VCaP (cell line): ENCODE data around the gene LRRFIP1.

Experiments used
- H3K27ac ChIP-seq: fragments of 450-650 bp; 2 replicates; pipeline ENCODE4 v1.5.1; 2017
- TF ChIP-seq, protein P1 (sequence below): fragments of 450-650 bp; conservative IDR thresholded peaks from 2 replicates; pipeline ENCODE4 v1.5.1; 2017; ENCODE audit warnings: mild to moderate bottlenecking, moderate library complexity

The LRRFIP1 gene

DNA sequence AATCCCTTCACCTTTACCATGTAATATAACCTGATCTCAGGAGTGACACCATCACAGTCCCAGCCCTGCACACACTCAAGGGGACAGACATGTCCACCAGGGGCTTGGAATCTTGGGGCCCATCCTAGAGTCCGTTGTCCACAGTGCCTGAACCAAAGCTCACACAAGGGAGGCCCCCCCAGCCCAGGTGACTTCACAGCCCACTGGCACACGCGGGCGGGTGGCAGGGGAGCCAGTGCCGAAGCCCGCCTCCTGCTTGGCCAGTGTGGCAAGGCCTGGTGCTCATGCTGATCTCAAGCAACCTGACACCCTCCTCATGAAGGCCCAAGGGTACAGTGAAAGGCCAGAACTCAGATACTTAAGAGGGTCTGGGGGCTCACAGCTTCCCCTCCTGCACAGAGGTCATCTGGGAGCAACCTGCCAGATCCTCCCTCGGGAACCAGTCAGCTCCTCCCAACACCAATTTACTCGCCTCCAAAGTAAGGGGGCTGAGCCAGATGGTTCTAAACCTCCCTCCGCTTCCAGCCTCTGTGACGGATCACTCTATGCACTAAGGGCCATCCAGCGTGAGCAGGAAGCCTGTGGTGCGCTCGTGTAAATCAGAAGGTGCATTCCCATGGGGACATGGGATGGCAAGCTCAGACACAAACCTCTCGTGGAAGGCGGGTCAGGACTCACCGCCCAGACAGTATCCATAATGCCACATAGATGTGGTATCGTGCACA, 33.6 kb upstream of the LRRFIP1 start:
- TF ChIP-seq, protein P1, sequence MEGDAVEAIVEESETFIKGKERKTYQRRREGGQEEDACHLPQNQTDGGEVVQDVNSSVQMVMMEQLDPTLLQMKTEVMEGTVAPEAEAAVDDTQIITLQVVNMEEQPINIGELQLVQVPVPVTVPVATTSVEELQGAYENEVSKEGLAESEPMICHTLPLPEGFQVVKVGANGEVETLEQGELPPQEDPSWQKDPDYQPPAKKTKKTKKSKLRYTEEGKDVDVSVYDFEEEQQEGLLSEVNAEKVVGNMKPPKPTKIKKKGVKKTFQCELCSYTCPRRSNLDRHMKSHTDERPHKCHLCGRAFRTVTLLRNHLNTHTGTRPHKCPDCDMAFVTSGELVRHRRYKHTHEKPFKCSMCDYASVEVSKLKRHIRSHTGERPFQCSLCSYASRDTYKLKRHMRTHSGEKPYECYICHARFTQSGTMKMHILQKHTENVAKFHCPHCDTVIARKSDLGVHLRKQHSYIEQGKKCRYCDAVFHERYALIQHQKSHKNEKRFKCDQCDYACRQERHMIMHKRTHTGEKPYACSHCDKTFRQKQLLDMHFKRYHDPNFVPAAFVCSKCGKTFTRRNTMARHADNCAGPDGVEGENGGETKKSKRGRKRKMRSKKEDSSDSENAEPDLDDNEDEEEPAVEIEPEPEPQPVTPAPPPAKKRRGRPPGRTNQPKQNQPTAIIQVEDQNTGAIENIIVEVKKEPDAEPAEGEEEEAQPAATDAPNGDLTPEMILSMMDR, result no peak
- H3K27ac ChIP-seq, result peak overlapping the region; percentile 56; the same call in 1 of the 2 replicates

DNA sequence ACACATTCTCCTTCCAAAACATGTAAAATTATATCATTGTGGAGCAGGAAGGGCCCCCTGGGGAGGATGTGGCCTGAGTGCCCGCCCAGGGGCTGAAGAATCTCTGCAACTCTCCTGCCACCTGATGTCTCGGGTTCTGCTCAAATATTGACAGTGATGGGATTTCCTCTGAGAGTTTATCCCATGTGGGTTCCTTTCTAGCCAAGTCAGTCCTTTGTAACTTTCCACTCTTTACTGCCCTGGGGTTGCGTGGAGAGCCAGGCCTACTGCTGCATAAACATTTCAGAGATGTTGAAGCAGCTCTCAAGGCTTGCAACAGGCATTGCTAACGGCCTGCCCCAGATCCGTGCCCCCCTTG, 32.9 kb upstream of the LRRFIP1 start:
- peak overlapping the region; percentile 56; the same call in 1 of the 2 replicates for H3K27ac ChIP-seq
- TF ChIP-seq, protein P1, result no peak

DNA sequence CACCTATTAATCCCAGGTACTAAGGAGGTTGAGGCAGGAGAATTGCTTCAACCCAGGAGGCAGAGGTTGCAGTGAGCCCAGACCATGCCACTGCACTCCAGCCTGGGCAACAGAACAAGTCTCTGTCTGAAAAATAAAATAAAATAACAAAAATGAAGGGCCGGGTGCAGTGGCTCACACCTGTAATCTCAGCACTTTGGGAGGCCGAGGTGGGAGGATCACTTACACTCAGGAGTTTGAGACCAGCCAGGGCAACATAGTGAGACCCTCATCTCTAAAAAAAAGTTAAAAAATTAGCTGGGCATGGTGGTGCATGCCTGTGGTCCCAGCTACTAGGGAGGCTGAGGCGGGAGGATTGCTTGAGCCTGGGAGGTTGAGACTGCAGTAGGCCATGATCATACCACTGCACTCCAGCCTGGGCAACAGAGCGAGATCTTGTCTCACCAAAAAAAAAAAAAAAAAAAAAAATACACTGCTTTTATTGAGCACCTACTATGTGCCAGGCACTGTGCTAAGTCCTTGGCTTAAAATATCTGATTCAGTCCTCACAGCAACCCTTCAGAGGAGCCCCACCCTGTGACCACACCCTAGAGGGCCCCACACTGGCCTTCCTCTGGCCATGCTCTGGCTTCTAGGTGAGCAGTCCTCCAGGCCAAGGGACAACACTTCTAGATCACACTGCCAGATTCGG, 31.4 kb upstream of the LRRFIP1 start:
- H3K27ac ChIP-seq, result peak overlapping the region; percentile 56; the same call in 1 of the 2 replicates

DNA sequence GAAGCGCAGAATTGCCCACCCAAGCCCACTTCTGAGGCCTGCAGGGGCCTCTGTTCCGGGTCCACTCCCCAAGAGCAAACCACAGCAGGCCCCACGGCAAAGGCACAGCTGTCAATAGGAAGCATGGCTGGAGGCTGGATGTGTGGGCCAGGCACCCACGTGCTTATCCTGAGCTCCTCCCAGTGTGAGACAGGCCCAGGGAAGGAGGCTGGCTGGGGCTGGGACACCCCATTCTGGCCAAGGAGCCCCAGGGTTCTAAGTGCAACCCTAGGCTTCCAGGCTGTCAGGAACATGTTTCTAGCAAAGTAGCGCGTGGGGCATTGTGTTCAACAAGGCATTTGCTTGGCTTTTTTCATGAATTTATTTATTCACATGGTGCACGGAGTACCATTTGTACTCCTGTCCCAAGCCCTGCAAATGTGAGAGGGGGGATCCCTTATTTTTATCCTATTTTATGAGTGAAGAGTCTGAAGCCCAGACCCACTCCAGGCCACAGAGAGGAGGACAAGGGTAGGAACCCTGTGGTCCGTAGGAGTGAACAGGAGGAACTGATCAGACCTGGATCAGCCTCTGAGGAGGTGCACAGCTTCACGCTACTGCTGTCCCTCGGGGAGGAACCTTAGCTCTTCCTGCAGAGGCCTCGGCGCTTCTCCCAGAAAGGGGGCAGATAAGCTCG, 30.7 kb upstream of the LRRFIP1 start:
- TF ChIP-seq, protein P1, result no peak
- H3K27ac ChIP-seq, result no peak overlapping the region

DNA sequence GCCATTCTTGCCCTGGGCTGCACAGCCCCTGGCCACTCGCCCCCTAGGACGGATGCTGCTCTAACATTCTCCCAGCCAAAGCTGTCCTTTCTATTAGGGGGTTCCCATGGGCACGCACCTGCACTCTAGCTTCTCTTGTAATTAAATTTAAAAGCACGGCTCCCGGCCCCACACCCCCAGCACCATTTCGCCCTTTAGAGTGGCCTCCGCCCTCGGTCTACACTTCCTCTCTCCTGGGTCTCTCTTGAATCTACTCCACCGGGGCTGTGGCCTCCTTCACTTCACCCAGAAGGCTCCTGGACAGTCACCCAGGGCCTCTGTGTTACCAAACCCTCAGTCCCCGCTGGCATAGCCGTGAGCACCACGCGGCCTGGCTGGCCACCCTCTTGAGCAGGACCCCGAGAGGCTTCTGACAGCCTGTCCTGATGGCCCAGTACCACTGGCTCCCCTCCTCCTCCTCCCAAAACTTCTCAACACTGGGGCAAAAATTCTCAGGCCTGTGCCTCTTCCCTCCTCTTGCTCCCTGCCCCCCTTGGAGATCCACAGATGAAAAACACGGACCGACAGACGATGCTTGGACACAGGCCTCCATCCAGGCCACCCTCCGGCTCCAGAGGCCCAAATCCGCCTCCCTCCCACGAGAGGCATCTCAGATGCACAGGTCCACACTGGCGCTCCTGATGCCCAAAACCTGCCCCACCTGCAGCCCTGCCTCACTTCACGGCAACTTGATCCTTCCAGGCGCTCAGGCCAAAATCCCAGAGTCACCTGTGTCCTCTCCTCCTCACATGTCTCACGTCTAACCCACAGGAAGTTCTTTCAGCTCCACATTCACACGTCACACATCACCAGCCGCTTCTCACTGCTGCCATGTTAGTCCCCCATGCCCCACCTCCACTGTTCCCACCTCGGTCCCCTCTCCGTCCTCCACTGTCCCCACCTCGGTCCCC, 29.9 kb upstream of the LRRFIP1 start:
- no peak overlapping the region for H3K27ac ChIP-seq
- TF ChIP-seq, protein P1, result no peak

DNA sequence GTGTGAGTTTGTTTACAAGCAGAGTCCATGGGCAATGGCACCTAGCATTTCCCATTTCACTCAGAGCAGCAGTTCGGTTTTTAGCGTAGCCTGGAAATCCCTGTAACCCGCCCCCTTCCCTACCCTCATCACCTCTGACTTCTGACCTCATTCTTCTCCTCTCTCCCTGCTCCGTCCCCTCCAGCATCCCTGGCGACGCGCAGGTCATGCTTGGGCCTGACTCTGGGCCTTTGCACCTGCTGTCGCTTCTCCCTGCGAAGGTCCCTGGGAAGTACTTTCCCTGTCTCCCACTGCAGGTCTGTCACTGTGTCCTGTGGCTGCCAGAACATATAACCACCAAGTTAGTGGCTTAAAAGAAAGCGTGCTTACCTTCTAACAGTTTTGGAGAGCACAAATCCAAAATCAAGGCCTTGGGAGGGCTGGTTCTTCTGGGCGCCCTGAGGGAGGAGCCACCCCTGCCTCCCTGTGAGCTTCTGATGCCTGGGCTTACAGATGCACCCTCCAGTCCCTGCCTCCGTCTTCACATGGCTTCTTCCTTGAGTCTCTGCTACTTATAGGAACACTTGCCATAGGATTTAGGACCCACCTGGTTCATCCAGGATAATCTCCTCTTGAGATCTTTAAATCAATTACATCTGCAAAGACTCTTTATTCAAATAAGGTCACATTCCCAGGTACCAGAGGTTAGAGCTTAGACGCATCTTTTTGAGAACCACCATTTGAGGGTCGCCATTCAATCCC, 28.7 kb upstream of the LRRFIP1 start:
- H3K27ac ChIP-seq, result no peak overlapping the region
- TF ChIP-seq, protein P1, result no peak

DNA sequence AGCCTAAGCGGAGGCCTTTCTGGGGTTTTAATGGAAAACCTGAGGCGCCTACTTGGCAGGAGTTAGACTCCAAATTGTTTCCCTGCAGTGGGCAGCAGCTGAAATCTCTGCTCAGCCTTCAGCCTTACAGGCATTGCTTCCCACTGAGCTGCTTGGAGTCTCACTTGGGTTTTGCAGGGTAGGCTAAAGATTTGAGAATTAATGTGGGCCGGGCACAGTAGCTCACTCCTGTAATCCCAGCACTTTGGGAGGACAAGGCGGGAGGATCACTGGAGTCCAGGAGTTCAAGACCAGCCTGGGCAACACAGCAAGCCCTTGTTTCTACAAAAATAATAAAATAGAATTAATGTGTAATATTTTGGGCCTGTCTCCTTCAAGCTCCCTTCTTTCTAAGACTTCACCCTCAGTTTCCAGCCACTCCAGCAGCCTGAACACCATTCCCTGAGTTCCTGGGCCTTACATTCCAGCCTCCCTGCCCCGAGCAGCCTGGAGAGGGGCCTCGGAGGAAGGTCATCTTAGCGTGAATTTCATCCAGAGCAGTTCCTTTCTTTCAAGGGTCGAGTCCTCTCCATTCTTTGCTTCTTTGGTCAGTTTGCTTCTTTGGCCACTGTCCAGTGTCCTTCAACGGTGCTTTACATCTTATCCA, 27.8 kb upstream of the LRRFIP1 start:
- no peak overlapping the region for H3K27ac ChIP-seq
- TF ChIP-seq, protein P1, result no peak
